DMS79 (cell line): ENCODE results near the gene DUSP16.
"Not testable (repeated sequence)": the region's sequence is repeated elsewhere in the genome, so short reads cannot be mapped to it uniquely, and the experiment has no call there.

Experiments
- DNase-seq: peaks from one replicate; lab custom pipeline; 2025; lab: John Stamatoyannopoulos, UW

DUSP16 gene

GRCh38 chr12:12492547-12492946 is 70.1 kb downstream of the DUSP16 start:
- no peak for DNase-seq

DNA sequence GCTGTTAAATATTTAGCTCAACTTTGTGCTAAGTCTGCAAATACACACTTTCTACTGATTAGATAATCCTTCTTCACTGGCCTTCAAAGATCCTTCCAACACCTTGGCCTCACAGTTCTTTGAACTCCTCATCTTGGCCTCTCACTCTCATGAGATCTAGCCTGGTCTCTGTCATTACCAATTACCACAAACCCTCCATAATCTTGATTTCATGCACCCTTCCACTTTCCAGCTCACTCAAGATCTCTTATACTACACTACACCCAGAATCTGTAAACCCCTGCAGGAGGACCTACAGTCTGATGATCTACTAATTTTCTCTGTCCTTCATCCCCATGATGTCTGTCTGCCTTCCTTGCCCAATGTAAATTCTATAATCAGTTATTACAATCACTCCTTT is 71.1 kb downstream of the DUSP16 start:
- no peak for DNase-seq

GRCh38 chr12:12488823-12489550 is 73.7 kb downstream of the DUSP16 start:
- DNase-seq: no peak

GRCh38 chr12:12488296-12488695 is 74.4 kb downstream of the DUSP16 start:
- DNase-seq: no peak

GRCh38 chr12:12487490-12487889 is 75.2 kb downstream of the DUSP16 start:
- no peak for DNase-seq

GRCh38 chr12:12486661-12487240 is 75.9 kb downstream of the DUSP16 start:
- DNase-seq: no peak

DNA sequence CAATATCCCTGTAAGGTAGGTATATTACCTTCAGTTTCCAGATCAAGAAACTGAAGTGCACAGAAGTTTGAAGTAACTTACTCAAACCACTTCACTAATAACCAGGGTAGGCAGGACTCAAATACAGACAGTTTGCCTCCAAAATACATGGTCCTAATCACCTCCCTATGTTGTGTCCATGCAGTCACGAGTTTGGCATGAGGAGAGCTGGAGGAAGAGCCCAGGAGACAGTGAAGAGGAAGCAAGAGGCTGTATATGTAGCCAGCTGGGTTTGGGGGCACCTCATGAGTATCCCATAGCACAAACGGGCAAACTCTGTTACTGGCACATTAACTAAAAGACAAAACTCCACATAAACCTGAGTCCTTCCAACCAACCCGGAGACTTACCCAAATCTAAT is 79.2 kb downstream of the DUSP16 start:
- no peak for DNase-seq

- DNase-seq: no peak
These were observed 79.7 kb downstream of the DUSP16 start for GRCh38 chr12:12482959-12483358.

DNA sequence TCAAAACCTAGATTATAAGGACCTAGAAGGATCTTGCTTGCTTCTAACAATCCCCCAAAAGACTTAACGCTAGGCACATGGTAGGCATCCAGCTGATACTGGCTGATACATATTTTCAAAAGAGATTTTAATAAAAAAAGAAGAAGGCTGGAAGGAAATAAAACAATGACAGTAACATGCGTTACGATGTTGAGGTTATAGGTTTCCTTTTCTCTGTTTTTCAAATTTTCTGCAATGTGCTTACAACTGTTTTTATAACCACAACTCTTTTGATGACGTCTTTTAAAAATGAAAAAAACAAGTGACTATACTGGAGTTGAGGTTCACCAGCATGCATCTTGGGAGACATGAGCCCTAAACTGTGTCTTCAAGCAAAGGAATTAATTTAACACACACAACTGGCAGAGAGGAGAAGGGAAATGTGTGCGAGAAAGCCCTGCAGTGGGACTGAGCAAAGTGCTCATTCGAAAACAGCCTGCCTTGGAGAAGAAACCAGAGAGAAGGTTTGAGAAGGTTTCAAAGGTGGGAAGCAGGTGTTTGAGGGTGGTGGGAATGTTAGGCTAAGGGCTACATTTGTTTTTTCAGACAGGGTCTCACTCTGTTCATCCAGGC is 80.4 kb downstream of the DUSP16 start:
- no peak for DNase-seq

DNA sequence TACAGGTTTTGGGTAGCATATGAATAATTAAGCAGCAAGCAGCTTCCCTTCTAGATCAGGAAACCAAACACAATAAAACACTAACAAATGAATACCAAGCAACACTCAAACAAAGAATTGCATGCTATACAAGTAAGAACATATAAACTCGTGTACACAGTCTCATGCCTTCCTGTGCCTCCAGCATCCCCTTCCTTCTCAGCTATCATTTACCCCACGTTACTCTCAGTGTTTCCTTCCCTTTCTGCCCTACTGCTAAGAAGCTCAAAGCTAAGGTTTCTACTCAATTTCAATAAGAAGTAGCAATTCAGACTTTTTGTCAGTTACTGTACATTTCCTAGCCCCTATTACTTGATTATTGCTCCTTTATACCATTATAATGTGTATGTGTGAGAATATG is 81.0 kb downstream of the DUSP16 start:
- DNase-seq: no peak

DNA sequence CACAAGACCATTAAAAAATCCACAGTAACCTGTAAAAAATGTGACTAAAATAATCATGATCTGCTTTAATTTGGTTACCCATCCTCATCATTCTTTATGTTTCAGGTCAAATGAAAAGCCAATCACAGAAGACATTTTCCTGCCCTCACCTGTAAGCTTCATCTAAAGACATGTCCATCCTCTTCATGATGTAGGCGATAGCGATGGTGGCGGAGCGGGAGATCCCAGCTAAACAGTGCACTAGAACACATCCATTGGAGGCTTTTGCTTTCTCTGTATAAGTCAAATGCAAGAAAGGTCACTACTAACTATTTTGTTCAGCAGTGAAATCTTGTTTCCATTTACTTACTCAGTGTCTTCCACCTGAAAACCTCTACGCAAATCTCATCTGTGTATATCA is 82.6 kb downstream of the DUSP16 start:
- no peak for DNase-seq

- no peak for DNase-seq
These were observed 85.2 kb downstream of the DUSP16 start for GRCh38 chr12:12477532-12477890.

- no peak for DNase-seq
These were observed 85.7 kb downstream of the DUSP16 start for GRCh38 chr12:12476857-12477531.

GRCh38 chr12:12474931-12475795 is 87.5 kb downstream of the DUSP16 start:
- no peak for DNase-seq

DNA sequence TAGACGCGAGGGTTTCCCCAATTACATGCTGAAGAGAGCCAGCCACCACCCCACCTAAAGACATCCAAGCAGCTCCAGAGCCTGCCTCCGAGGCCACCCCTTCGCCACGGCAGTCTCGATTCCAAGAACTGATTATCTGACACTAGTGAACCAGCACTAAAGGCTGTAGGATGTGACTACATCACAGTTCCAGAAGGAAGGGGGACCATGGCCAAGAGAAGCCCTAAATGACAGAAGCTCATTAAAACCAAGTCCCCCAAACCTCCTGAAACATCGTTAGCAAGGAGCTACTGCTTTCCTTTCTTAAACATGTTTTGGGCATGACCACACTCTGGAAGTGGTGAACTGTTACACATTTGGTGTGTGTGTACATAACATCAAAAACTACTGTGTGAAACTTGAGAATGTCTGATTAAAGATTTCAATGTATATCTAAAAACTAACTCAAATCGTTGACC is 88.2 kb downstream of the DUSP16 start:
- no peak for DNase-seq

DNA sequence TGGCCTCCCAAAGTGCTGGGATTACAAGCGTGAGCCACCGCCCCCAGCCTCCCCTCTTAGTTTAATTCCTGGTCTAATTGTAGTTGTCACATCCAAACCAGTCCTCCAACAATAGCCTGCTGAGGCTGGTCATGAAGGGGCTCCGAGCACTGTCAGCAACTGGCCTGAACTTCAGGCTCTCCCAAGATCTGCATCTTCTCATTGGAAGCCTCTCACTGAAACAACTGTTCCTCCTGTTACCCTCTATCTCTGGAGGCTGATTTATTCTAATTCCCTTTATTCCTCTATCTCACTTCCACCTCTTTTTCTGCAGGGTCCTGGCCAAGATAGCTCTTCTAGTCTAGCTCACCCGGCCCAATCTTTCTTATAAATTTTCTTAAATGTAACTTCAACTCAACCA is 89.4 kb downstream of the DUSP16 start:
- DNase-seq: no peak

- DNase-seq: not testable (repeated sequence)
These were observed 90.4 kb downstream of the DUSP16 start for GRCh38 chr12:12471982-12472961.

GRCh38 chr12:12470751-12471306 is 91.8 kb downstream of the DUSP16 start:
- no peak for DNase-seq

- DNase-seq: no peak
These were observed 93.3 kb downstream of the DUSP16 start for GRCh38 chr12:12469386-12469785.

DNA sequence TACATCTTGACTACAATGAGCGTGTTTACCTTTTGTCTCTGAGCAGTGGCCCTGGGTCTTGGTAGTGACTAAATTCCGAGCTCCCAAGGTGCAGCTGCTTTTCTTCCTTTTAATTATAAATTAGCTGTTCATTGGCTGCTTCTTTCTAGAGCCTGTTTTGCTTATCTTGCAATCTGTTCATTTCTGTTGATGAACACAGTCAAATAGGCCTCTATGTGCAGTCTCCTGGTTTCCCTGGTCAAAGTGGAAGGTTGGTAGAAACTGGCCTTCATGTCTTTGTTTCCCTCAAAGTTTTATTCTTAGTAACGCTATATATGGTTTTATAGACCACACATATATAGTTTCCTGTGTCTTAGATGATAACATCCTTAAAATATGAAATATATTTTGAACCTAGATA is 94.1 kb downstream of the DUSP16 start:
- no peak for DNase-seq
